IPS-15b (cell line): ENCODE data around the gene PRRC2C.

ENCODE experiments used
- H3K27me3 ChIP-seq: one replicate; pipeline ENCODE4 v1.6.1; 2013; ENCODE audit warnings: low read length; ENCODE audit not compliant: control insufficient read depth, insufficient read depth
- H3K36me3 ChIP-seq: one replicate; pipeline ENCODE4 v1.6.1; 2013; ENCODE audit warnings: low read length; ENCODE audit not compliant: control insufficient read depth, insufficient read depth
- H3K4me1 ChIP-seq: one replicate; pipeline ENCODE4 v1.6.1; 2013; ENCODE audit warnings: mild to moderate bottlenecking, low read length; ENCODE audit not compliant: control insufficient read depth, insufficient read depth
- H3K4me3 ChIP-seq: one replicate; pipeline ENCODE4 v1.5.1; 2013; ENCODE audit warnings: low read depth, low read length
- H3K9ac ChIP-seq: one replicate; pipeline ENCODE4 v1.6.1; 2013; ENCODE audit warnings: low read depth, mild to moderate bottlenecking, low read length
- H3K9me3 ChIP-seq: one replicate; pipeline ENCODE4 v1.6.1; 2013; ENCODE audit warnings: mild to moderate bottlenecking, low read length; ENCODE audit not compliant: control insufficient read depth, insufficient read depth

Gene PRRC2C

DNA sequence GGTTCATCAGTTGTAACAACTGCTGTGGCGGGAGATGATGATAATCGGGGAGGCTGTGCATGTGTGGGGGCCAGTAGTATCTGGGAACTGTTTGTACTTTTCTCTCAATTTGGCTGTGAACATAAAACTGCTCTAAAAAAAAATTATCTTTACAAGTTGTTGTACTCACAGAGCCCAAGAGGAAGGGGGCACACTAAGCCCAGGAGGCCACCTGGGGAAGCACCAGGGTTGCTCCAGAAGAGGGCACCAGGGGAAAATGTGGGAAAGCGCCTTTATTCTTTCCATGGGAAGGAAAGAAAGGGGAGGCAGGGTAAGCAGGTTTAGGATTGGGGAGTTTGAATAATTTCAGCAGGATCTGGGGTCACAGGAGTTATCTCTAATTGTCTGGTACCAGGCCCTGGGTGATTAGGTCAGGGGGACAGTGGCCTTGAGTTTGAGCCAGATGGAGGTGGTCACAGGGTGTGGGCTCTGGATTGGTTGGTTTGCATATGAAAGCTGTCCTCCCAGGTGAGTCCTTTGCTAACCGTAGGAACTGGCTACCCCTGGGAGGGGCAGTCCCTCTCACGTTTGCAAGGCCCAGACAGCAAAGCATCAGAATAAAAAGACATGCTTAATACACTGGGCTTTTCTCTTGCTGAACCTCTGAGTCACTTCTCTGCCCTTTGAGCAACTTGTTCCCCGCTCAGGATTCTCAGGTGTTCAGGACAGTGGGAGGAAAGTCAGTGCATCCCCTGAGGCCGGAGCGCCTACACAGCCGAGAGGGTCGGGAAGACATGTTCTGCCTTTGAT lies 155.9 kb downstream of the PRRC2C start:
- Histone ChIP-seq H3K4me1 (peaks cover 20% of the 10 kb centered on the region), H3K27me3 (no peaks in the 10 kb centered on the region)

DNA sequence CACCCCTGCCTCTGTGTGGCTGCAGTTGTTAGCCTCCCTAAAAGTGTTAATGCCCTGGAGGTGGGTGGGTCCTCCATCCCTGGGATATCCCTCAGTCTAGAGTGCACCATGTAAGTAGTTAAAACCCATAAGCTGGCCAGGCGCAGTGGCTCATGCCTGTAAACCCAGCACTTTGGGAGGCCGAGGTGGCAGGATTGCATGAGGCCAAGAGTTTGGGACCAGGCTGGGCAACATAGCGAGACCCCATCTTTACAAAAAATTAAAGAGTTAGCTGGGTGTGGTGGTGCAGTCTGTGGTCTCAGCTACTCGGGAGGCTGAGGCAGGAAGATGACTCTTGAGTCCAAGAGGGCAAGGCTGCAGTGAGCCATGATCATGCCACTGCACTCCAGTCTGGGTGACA lies 156.9 kb downstream of the PRRC2C start:
- Histone ChIP-seq H3K27me3 (no peaks in the 10 kb centered on the region), H3K9ac (peak overlapping the region; percentile 60)

More for the DNA sequence above, 155.9 kb downstream of the PRRC2C start:
- peak overlapping the region; percentile 23 for H3K4me3 ChIP-seq
- H3K9me3 ChIP-seq: no peaks in the 10 kb centered on the region
- no peaks in the 10 kb centered on the region for H3K36me3 ChIP-seq
- peak overlapping the region; percentile 60 for H3K9ac ChIP-seq

More for the DNA sequence above, 156.9 kb downstream of the PRRC2C start:
- no peaks in the 10 kb centered on the region for H3K36me3 ChIP-seq
- H3K4me3 ChIP-seq: no peak overlapping the region
- H3K9me3 ChIP-seq: no peaks in the 10 kb centered on the region
- peaks cover 20% of the 10 kb centered on the region for H3K4me1 ChIP-seq
